NCI-H2081 treated with DMSO at 0.1 percent for 48 hours (cell line): ENCODE data around the gene AJM1.
"Not testable (repeated sequence)": the region's sequence is repeated elsewhere in the genome, so short reads cannot be mapped to it uniquely, and the experiment has no call there.

Experiments
- DNase-seq: peaks from one replicate; lab custom pipeline; 2025; lab: John Stamatoyannopoulos, UW

AJM1 gene

DNA sequence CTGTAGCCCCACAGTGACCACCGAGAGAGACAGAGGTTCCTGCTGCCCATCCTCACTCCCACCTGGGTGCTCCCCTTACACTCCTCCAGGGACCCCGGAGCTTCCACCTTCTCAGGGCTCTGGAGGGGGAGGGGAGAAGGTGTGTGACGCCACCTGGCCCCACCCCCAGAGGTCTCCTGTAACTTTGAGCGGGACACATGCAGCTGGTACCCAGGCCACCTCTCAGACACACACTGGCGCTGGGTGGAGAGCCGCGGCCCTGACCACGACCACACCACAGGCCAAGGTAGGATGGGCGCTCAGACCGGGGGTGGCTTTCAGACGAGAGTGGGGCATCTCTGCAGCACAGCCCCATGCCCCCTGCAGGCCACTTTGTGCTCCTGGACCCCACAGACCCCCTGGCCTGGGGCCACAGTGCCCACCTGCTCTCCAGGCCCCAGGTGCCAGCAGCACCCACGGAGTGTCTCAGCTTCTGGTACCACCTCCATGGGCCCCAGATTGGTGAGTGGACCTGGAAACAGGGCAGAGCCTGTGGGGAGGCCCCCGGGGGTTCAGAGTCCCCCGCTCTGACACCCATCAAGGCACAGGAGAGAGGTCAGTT, 14.4 kb downstream of the AJM1 start:
- DNase-seq, result no peak

DNA sequence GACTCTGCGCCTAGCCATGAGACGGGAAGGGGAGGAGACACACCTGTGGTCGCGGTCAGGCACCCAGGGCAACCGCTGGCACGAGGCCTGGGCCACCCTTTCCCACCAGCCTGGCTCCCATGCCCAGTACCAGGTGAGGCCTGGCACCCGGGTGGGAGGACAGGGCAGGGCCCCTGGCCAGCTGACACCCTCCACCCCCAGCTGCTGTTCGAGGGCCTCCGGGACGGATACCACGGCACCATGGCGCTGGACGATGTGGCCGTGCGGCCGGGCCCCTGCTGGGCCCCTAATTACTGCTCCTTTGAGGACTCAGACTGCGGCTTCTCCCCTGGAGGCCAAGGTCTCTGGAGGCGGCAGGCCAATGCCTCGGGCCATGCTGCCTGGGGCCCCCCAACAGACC, 14.9 kb downstream of the AJM1 start:
- DNase-seq, result no peak

DNA sequence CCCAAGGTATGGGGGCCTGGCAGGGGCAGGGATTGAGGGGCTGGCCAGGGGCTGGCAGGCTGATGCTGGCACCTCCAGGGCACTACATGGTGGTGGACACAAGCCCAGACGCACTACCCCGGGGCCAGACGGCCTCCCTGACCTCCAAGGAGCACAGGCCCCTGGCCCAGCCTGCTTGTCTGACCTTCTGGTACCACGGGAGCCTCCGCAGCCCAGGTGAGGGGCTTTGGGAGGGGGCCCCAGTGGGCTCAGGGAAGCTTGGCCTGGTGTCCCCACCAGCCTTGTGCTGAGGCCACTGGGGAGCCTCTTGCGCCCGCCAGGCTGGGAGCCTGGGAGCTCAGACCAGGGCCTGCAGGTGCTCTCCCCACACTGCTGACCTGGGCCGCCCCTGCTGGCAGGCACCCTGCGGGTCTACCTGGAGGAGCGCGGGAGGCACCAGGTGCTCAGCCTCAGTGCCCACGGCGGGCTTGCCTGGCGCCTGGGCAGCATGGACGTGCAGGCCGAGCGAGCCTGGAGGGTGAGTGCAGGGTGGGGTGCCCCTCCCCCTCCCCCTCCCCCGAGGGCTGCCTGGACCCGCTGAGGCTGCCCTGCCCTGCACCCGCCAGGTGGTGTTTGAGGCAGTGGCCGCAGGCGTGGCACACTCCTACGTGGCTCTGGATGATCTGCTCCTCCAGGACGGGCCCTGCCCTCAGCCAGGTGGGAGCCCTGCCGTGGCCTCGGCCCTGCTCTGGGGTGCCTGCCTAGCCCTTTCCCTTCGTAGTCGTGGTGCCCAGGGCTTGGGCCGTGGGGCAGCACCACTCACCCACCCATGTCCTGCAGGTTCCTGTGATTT, 15.5 kb downstream of the AJM1 start:
- DNase-seq, result no peak

DNA sequence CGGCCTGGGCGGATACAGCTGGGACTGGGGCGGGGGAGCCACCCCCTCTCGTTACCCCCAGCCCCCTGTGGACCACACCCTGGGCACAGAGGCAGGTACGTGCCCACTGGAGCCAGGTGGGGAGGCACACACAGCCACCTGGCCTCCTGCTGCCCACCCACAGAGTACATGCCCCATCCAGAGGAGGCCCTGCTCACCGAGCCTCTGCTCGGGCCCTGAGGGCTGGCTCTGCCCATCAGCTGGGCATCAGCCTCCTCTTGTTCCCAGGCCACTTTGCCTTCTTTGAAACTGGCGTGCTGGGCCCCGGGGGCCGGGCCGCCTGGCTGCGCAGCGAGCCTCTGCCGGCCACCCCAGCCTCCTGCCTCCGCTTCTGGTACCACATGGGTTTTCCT, 16.2 kb downstream of the AJM1 start:
- DNase-seq, result no peak

DNA sequence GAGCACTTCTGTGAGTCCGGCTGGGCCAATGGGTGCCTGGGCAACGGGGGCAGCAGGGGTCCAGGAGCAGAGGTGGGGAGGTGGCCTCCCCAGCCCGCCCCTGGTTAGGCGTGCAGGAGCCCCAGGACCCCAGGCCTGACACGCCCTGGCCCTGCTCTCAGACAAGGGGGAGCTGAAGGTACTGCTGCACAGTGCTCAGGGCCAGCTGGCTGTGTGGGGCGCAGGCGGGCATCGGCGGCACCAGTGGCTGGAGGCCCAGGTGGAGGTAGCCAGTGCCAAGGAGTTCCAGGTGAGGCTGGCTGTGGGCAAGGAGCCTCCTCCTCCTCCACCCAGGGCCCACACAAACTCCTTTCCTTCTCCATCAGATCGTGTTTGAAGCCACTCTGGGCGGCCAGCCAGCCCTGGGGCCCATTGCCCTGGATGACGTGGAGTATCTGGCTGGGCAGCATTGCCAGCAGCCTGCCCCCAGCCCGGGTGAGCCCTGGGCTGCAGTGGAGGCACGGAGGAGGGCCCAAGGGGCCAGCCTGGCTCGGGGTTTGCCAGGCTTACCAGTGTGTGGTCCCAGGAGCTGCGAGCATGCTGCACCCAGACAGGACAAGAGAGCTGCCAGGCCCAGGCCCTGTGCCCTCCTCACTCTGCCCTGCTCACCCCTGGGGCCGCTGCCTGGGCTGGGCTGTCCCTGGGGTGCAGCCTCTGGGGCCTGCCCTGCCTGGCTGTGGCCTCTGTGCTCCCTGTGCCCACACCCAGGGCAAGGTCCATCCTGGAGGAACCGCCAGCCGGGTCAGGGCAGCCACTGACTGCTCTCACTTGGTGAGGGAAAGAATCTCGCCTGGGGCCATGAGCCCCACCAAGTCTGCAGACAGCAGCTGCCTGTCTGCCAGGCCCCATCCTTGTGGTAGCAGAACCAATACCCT, 16.8 kb downstream of the AJM1 start:
- DNase-seq, result no peak

DNA sequence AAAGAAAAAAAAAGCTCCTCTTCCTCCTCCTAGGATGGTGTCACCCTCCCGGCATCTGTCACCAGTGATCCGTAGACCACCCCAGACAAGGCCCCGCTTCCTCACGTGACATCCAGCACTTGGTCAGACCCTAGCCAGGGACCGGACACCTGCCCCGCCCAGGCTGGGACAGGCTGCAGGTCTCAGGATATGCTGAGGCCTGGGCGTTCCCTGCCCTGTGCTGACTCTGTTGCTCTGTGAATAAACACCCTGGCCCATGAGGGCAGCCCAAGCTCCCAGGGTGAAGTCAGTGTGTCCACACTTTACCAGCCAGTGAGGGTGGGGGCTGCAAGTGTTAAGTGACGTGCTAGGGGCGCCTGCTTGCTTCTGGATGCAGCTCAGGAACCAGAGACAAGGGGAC, 18.3 kb downstream of the AJM1 start:
- no peak for DNase-seq

DNA sequence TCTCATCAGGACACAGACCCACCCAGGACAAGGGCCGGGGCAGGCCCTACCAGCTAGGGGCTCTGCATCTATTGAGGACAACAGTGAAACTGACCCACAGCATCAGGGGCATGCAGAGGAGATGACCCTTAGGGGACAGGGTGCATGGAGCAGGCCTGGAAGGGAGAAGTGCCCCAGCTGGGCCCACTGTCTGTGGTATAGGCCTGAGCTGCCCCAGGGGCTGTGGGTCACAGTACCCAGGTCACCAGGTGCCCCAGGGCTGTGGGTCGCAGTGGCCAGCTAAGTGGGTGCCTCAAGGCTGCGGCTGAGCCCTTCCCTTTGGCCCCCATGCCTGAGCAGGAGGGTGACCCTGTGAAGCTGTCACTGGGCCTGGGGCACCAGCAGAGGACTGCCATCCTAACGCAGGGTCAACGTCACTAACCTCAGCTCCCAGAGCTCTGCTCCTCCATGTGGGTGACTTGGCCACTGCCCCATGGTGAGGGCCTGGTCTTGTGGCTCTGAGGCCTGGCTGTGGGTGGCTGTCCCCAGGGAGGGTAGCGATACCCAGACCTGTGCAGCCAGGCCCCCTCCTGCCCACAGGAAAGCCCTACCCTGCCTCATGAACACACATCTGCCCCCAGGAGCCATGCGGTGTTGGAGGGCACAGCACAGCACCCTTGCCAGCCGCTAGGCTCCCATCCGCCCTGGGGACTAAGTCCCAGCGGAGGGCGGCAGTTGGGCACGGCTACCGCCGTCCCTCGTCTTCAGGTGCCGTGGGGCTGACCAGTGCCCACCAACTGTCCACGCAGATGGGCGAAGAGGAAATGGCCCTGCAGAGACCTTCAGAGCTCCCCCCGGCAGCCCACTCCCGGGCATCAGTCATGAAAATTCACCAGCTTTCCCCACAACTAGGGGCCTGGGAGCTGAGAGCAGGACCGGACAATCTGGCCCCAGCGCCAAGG, 18.9 kb downstream of the AJM1 start:
- no peak for DNase-seq

DNA sequence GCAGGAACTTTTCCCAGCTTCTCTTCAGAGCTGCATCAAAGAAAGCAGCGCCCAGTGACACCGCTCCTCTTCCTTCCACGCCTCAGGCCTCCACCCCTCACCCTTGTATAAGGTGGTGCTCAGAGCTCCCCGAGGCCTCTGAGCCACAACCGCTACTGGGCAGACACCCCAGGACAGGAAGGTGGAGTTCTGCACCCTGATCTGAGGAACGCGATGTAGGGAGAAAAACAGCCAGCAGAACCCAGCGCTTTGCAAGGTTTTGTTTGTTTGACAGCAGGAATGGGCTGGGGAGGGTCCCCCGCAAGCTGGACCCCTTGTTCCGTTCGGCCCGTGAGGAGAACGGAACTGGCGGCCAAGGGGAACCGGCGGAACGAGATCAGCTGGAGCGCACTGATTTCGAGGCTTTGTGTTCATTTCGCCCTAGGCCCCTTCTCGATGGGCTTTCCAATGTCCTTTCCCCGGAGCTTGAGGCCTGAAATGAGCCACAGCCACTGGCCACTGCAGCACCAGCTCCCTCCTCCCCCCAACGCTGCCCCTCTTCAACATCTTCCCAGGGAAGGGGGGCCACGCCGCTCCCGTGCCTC, 19.7 kb downstream of the AJM1 start:
- no peak for DNase-seq

DNA sequence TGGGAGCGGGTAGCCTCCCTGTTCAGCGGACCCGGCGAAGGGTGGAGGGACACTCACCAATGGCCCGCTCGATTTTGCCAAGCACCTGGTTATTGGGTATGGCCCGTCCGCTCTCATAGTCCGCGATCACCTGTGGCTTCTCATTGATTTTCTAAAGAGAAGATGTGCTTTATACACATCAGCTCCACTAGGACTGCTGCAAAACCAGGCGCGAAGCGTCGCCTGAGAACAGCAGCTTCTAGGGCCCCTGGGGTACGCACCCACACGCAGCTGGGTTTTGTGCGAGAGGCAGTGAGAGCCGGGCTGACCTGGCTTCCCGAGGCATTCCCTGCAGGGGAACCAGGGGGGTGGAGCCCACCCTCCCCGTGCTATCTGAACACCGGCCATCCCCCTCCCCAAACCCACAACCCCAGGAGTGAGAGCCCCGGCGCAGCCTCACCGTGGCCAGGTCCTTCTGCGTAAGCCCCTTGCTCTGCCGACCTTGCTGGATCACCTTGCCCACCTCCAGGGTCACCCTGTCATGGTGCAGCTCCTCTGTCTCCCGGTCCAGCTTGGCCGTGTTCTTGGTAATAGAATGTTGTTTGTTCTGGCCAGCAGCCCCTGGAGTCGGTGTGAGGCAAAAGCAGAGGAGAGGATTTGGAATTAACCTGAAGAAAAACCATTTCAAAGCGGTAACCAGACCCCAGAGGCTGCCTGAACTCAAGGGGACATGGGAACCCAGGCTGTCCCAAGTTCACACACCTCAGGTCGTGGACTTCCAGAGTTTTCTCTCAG, 20.8 kb downstream of the AJM1 start:
- DNase-seq, result no peak

DNA sequence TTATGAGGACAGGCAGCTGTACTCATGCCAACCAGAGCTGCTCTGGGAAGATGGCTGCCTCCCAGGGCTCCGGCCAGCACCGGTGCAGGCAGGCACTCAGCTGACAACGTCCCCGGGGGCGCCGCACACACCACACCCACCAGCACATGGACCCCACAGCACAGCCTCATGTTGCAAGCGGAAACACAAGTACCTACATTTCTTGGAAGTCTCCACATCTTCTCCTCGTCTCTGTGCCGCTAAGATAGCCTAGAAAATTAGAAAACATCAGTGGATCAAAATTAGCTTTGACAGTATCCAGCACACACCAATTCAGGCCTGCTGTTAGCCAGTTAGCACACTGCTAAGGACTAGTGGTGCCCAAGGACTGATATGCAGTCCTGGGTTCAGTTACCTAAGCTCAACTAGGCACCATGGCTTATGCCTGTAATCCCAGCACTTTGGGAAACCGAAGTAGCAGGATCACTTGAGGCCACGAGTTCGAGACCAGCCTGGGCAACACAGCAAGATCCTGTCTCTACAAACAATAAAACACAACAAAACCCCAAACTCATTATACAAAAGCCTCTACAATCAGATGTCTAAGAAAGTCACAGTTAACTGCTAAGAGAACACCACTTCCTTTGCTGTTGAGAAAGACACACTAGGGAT, 21.5 kb downstream of the AJM1 start:
- DNase-seq, result no peak

DNA sequence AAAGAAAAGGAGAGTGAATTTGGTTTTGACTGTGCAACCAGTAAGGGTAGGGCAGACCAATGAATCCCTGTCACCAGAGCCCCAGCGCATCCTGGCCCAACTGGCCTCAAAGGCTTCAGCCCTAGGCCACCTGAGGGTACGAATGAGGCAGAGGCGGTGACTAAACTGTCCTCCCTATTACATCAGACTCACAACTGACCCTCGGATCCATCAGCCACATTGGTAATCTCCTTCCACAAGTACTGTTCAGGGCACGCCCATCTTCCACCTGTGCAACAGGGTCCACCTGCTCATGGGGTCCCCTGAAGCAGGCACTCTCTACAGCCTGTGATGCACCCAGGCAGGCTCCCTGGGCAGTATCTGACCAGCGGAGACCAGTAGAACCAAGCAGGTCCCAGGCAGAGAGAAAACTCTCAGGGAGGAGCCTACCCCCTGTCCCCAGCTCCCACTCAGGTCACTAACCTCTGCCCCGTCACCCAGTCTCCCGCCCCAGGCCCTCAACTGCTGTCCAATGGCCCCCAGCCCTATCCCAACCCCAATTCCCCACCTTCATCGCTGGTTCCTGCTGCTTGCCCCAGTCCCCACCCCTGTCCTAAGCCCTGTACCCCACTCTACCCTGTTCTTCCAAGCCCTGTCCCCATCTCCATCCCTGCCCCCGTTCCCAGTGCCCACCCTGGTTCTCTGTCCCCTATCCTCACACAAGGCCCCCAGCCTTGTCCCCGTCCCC, 22.9 kb downstream of the AJM1 start:
- DNase-seq, result no peak

DNA sequence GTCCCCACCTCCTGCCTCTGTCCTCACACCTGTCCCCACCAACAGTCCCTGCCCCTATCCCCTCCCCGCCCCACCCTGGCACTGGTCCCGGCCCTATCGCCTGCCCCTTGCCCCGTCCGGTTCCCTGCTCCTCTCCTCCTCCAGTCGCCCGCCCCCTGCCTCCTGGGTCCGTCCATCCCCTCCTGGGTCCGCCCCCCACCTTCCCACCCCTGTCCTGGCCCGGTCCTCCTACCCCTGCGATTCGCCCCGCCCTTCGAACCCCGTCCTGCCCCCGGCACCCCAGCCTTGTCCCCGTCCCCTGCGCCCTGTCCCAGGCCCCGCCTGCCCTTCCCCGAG, 23.5 kb downstream of the AJM1 start:
- DNase-seq, result no peak

DNA sequence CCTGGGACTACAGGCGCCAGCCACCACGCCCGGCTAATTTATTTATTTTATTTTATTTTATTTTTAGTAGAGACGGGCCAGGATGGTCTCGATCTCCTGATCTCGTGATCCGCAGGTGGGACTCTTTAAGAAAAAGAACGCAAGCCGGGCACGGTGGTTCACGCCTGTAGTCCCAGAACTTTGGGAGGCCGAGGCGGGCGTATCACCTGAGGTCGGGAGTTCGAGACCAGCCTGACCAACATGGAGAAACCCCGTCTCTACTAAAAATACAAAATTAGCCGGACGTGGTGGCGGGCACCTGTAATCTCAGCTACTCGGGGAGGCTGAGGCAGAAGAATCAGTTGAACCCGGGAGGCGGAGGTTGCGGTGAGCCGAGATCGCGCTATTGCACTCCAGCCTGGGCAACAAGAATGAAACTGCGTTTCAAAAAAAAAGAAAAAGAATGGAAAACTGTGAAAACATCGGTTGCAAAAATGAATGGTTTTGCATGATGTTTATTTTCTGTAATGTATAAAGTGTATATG, 24.7 kb downstream of the AJM1 start:
- not testable (repeated sequence) for DNase-seq

DNA sequence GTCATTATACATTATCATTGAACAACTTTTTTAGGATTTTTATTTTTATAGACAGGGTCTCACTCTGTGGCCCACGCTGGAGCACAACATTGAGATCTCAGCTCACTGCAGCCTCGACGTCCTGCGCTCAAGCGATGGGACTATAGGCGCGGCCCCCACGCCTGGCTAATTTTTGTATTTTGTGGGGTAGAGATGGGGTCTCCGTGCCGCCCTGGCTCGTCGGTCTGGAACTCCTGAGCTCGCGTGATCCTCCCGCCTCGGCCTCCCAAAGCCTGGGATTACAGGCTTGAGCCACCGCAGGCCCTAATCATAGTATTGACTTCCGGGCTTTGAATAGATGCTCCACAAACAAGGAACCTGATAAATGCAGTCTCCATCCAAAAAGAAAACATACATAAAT, 25.2 kb downstream of the AJM1 start:
- no peak for DNase-seq

DNA sequence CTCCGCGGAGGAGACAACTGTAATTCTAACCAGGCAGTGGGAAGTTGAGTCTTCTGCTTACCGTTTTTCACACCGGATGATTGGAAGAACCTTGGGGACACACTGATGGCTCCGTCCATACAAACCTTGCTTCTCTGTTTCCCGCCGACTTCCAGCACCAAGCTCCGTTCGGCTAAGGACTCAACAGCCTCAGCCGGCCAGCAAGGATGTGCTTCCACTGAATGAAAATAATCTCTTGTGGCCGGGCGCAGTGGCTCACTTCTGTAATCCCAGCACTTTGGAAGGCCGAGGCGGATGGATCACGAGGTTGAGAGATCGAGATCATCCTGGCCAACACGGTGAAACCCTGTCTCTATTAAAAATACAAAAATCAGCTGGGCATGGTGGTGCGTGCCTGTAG, 25.6 kb downstream of the AJM1 start:
- no peak for DNase-seq

DNA sequence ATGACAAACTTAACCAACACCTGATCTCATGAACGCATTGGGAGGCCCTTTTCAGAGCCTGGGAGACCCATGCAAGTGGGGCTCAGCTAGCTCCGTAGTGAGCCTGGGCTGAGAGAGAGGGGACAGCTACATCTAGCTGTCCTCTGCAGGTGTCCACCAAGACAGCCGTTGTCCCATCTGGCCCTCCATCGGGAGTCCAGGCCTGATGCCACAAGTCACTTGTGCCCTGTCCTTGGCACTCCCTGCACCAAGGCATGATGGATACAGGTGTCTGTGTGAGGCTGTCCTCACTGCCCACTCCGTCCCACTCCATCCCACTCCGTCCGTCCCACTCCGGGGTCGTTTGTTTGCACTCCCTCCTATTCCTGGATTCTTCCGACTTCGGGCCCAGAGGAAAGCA, 26.4 kb downstream of the AJM1 start:
- DNase-seq, result no peak

DNA sequence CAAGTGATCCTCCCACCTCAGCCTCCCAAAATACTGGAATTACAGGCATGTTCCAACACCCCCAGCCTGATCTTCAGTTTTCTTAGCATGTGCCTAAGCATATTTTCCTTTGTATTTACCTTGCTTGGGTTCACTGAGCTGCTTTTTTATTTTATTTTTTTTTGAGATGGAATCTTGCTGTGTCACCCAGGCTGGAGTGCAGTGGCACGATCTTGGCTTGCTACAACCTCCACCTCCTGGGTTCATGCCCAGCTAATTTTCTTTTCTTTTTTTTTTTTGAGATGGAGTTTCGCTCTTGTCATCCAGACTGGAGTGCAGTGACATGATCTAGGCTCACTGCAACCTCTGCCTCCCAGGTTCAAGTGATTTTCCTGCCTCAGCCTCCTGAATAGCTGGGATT, 27.3 kb downstream of the AJM1 start:
- DNase-seq, result not testable (repeated sequence)

DNA sequence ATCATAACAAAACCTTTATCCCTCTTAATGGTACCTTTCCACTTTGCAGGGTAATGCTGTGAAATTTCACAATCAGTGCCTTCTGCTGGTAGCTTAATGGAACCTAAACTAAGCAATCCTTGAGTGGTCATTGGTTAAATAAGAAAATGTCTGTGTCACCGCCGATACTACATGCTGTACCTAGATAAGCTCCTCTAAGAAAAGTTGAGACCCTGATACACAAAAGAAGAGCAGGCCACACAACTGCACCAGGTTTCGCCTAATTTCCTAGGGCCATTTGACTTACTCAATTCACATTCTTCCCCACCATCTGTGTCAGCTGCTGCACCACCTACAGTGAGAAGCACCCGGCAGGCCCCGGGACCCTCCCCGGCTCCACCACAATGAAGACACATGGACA, 32.9 kb downstream of the AJM1 start:
- no peak for DNase-seq

DNA sequence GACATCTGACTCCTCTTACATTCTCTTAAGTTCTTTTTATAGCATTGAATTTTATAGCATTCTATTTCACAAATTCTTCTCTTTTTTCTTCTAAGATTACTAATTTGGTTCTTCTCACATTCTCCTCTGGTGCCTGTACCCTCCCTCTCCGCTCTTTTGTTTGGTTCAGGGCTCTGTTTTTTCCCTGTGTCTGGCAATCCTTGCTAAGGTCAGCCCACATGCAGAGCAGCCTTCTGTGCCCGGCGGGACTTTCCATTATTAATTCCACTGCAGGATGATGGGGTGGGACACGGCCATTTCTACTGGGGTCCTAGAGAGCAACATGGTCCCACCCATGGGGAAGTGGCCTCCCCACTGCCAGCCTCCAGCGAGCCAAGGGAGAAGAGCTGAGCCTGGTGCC, 34.2 kb downstream of the AJM1 start:
- DNase-seq, result no peak
